Mesothelial cell of epicardium (in vitro differentiated cells): ENCODE data around the gene PALD1. TPM values are rescaled to one million over a fixed set of nuclear protein-coding genes. Genes with fewer than 3 reads are reported as not detected.
"Not testable (repeated sequence)": the region's sequence is repeated elsewhere in the genome, so short reads cannot be mapped to it uniquely, and the experiment has no call there.

Experiments
- DNase-seq, 2 experiments: peaks; one replicate each; pipeline ENCODE4 v3.0.0; 2021; ENCODE audit warnings: low spot score in 2 of 2; ENCODE audit not compliant: unreplicated experiment in 2 of 2
- H3K27ac Mint-ChIP-seq: 2 replicates; pipeline ENCODE4 v1.8.0; 2021; ENCODE audit warnings: mixed read lengths
- H3K27me3 Mint-ChIP-seq: 2 replicates; pipeline ENCODE4 v1.8.0; 2021; ENCODE audit warnings: low read depth, mixed read lengths
- H3K36me3 Mint-ChIP-seq: 2 replicates; pipeline ENCODE4 v1.8.0; 2021; ENCODE audit warnings: mixed read lengths
- H3K4me1 Mint-ChIP-seq: 2 replicates; pipeline ENCODE4 v1.8.0; 2021; ENCODE audit warnings: mixed read lengths
- H3K4me3 Mint-ChIP-seq: 2 replicates; pipeline ENCODE4 v1.8.0; 2021; ENCODE audit warnings: mild to moderate bottlenecking, moderate library complexity, mixed read lengths
- H3K9me3 Mint-ChIP-seq: 2 replicates; pipeline ENCODE4 v1.8.0; 2021; ENCODE audit warnings: mixed read lengths
- CTCF ChIP-seq: fragments of 200-600 bp; sonication (generic); IDR thresholded peaks from one replicate; pipeline ENCODE4 v1.5.0; 2021; ENCODE audit warnings: antibody characterized with exemption; ENCODE audit not compliant: unreplicated experiment
- total RNA-seq: library from RNA; stranded (reverse); gene quantifications from 3 replicates; pipeline ENCODE4 v1.2.1, GENCODE V29; 2021

The PALD1 gene
- total RNA-seq, 1 donor from 2014 or later: 4.9 TPM

DNA sequence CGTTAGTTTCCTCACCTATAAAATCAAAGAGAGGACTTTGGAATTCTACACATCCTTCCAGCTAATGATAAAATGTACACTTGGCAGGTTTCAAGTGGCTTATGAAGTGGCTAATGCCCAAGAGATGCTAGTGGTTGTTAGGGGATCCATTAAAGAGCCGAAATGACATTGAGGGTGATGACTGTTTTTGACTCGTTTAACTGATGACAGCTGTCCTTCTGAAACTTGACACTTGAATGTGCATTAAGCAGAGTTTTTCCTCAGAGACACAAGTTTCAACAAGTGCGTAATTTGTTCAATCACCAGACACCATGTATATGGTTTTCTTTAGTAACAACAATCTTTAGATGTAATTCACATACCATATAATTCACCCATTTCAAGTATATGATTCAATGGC, 125.5 kb downstream of the PALD1 start:
- no peak for DNase-seq
- peaks cover 7% of the 10 kb centered on the region for H3K4me1 Mint-ChIP-seq
- no peaks in the 10 kb centered on the region for H3K27me3 Mint-ChIP-seq
- TF ChIP-seq CTCF: no peak
- peaks cover 6% of the 10 kb centered on the region for H3K9me3 Mint-ChIP-seq
- H3K27ac Mint-ChIP-seq: no peak overlapping the region
- H3K36me3 Mint-ChIP-seq: no peaks in the 10 kb centered on the region
- H3K4me3 Mint-ChIP-seq: no peak overlapping the region

DNA sequence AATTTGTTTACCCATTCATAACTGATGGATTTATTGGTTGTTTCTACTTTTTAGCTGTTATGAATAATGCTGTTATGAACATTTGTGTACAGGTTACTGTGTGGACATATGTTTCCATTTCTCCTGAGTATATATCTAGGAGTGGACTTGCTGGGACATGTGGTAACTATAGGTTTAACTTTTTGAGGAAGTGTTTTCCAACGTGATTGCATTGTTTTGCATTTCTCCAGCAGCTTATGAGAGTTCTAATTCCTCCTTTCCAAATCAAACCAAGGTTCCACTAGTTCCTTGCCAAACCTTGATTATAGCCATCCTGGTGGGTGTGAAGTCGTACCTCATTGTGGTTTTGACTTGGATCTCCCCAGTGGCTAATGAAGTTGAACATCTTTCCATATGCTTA, 126.6 kb downstream of the PALD1 start:
- no peak overlapping the region for H3K4me3 Mint-ChIP-seq
- H3K27ac Mint-ChIP-seq: no peak overlapping the region
- no peak for DNase-seq
- no peak for TF ChIP-seq CTCF
- peaks cover 7% of the 10 kb centered on the region for H3K4me1 Mint-ChIP-seq
- H3K27me3 Mint-ChIP-seq: no peaks in the 10 kb centered on the region
- no peaks in the 10 kb centered on the region for H3K36me3 Mint-ChIP-seq
- peaks cover 6% of the 10 kb centered on the region for H3K9me3 Mint-ChIP-seq

DNA sequence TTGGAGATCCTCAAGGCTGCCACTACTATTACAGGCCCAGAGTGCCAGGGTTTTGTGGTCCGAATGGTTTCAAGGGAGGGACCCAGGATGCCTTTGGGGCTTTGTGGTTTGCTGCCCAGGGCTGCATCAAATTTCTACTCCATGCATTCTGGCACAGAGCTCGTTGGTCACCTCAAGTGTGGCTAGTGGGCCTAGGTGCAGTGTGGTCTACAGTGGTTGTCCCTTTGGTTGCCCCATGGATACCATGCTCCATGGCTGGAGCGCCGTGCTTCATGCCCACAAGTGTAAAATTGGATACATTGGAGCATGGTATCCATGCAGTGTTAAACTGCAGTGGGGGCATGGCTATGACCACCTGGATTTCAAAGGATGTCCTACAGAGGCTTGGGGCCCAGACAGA, 129.4 kb downstream of the PALD1 start:
- Mint-ChIP-seq H3K9me3 (peaks cover 6% of the 10 kb centered on the region), H3K27ac (no peak overlapping the region), H3K27me3 (no peaks in the 10 kb centered on the region), H3K4me1 (no peaks in the 10 kb centered on the region), H3K4me3 (no peak overlapping the region), H3K36me3 (no peaks in the 10 kb centered on the region)
- DNase-seq: no peak
- TF ChIP-seq CTCF: no peak

- Mint-ChIP-seq H3K27me3 (peaks cover 1% of the 10 kb centered on the region), H3K36me3 (no peaks in the 10 kb centered on the region), H3K27ac (no peak overlapping the region), H3K9me3 (peaks cover 17% of the 10 kb centered on the region), H3K4me3 (no peak overlapping the region), H3K4me1 (peaks cover 1% of the 10 kb centered on the region)
- no peak for TF ChIP-seq CTCF
- DNase-seq: no peak
These were observed 135.4 kb downstream of the PALD1 start for GRCh38 chr10:70613941-70614340.

GRCh38 chr10:70614364-70614763, 135.8 kb downstream of the PALD1 start:
- H3K4me3 Mint-ChIP-seq, H3K36me3 Mint-ChIP-seq, DNase-seq, H3K27ac Mint-ChIP-seq, H3K4me1 Mint-ChIP-seq, H3K27me3 Mint-ChIP-seq: not testable (repeated sequence)
- peaks cover 20% of the 10 kb centered on the region for H3K9me3 Mint-ChIP-seq

- no peak for TF ChIP-seq CTCF
- DNase-seq: no peak
- Mint-ChIP-seq H3K27ac (no peak overlapping the region), H3K4me3 (no peak overlapping the region), H3K4me1 (peaks cover 1% of the 10 kb centered on the region), H3K36me3 (peaks cover 3% of the 10 kb centered on the region), H3K9me3 (peaks cover 27% of the 10 kb centered on the region), H3K27me3 (peaks cover 1% of the 10 kb centered on the region)
These were observed 136.6 kb downstream of the PALD1 start for GRCh38 chr10:70615211-70615610.
